Neuronal stem cell (in vitro differentiated cells): ENCODE data around the gene KLK6.
A peak's percentile ranks its signal among the peaks of the same experiment; 100 is the strongest.

ENCODE experiments used
- DNase-seq: peaks from one replicate; pipeline ENCODE4 v3.0.0-alpha.2; 2013; ENCODE audit warnings: low spot score
- H2AFZ ChIP-seq: one replicate; pipeline ENCODE4 v1.6.1; 2013; ENCODE audit warnings: mild to moderate bottlenecking, low read length, inconsistent platforms
- H2AK5ac ChIP-seq: 2 replicates; pipeline ENCODE4 v1.6.1; 2013; ENCODE audit warnings: low read depth, mild to moderate bottlenecking, inconsistent platforms, low read length, moderate library complexity, mixed read lengths
- H2BK120ac ChIP-seq: 2 replicates; pipeline ENCODE4 v1.6.1; 2013; ENCODE audit warnings: low read depth, mild to moderate bottlenecking, inconsistent platforms, low read length, moderate library complexity, mixed read lengths
- H2BK12ac ChIP-seq: one replicate; pipeline ENCODE4 v1.6.1; 2013; ENCODE audit warnings: low read length, inconsistent platforms
- H2BK15ac ChIP-seq: 2 replicates; pipeline ENCODE4 v1.6.1; 2013; ENCODE audit warnings: mild to moderate bottlenecking, low read length, inconsistent platforms, mixed read lengths
- H2BK5ac ChIP-seq: one replicate; pipeline ENCODE4 v1.6.1; 2013; ENCODE audit warnings: inconsistent platforms, mild to moderate bottlenecking, low read length, moderate library complexity
- H3K14ac ChIP-seq: one replicate; pipeline ENCODE4 v1.6.1; 2013; ENCODE audit warnings: low read length, inconsistent platforms
- H3K18ac ChIP-seq: 2 replicates; pipeline ENCODE4 v1.6.1; 2013; ENCODE audit warnings: low read length, inconsistent platforms
- H3K23ac ChIP-seq: 2 replicates; pipeline ENCODE4 v1.6.1; 2013; ENCODE audit warnings: low read depth, mild to moderate bottlenecking, mixed read lengths, low read length, inconsistent platforms; ENCODE audit not compliant: poor library complexity
- H3K27ac ChIP-seq: replicated peaks from 3 replicates; pipeline ENCODE4 v1.5.1; 2013; ENCODE audit warnings: low read length, inconsistent platforms
- H3K27me3 ChIP-seq, 3 experiments: 2 replicates each; pipeline ENCODE4 v1.6.1; 2013; ENCODE audit warnings: low read length in 3 of 3, mild to moderate bottlenecking in 2 of 3, inconsistent platforms in 1 of 3, low read depth in 1 of 3, mixed read lengths in 1 of 3, moderate library complexity in 1 of 3; ENCODE audit not compliant: control insufficient read depth in 3 of 3, insufficient read depth in 3 of 3
- H3K36me3 ChIP-seq, 2 donors: replicated peaks in 1 of 2; 2 replicates each; pipeline ENCODE4 v1.6.1; 2013; ENCODE audit warnings: low read length in 2 of 2; ENCODE audit not compliant: control insufficient read depth in 2 of 2, insufficient read depth in 2 of 2
- H3K4ac ChIP-seq: 2 replicates; pipeline ENCODE4 v1.6.1; 2013; ENCODE audit warnings: inconsistent platforms, mild to moderate bottlenecking, low read length, moderate library complexity
- H3K4me1 ChIP-seq, 2 donors: 1 replicate in 1 of 2; 2 replicates in 1 of 2; pipeline ENCODE4 v1.6.1; 2013; ENCODE audit warnings: low read length in 2 of 2, low read depth in 1 of 2; ENCODE audit not compliant: control insufficient read depth in 2 of 2, insufficient read depth in 1 of 2
- H3K4me2 ChIP-seq: one replicate; pipeline ENCODE4 v1.6.1; 2013; ENCODE audit warnings: mild to moderate bottlenecking, low read length, inconsistent platforms; ENCODE audit not compliant: insufficient read depth, poor library complexity, severe bottlenecking
- H3K4me3 ChIP-seq, 2 donors: 2 replicates each; pipeline ENCODE4 v1.5.1; 2013; ENCODE audit warnings: low read length in 2 of 2, mild to moderate bottlenecking in 2 of 2, inconsistent platforms in 1 of 2, moderate library complexity in 1 of 2
- H3K79me1 ChIP-seq: one replicate; pipeline ENCODE4 v1.6.1; 2013; ENCODE audit warnings: low read depth, mild to moderate bottlenecking, inconsistent platforms, low read length, moderate library complexity
- H3K9ac ChIP-seq: one replicate; pipeline ENCODE4 v1.6.1; 2013; ENCODE audit warnings: mild to moderate bottlenecking, low read depth, low read length, inconsistent platforms; ENCODE audit not compliant: poor library complexity
- H3K9me3 ChIP-seq, 2 donors: replicated peaks in 1 of 2; 2 replicates each; pipeline versions ENCODE3 to v1.6.1; 2013; ENCODE audit warnings: low read length in 2 of 2, mild to moderate bottlenecking in 2 of 2, inconsistent platforms in 1 of 2, low read depth in 1 of 2, mixed read lengths in 1 of 2, moderate library complexity in 1 of 2; ENCODE audit not compliant: control insufficient read depth in 2 of 2, insufficient read depth in 1 of 2
- H4K8ac ChIP-seq: one replicate; pipeline ENCODE4 v1.6.1; 2013; ENCODE audit warnings: low read depth, mild to moderate bottlenecking, inconsistent platforms, low read length, moderate library complexity
- H4K91ac ChIP-seq: one replicate; pipeline ENCODE4 v1.6.1; 2013; ENCODE audit warnings: low read length, low read depth, mild to moderate bottlenecking, inconsistent platforms; ENCODE audit not compliant: poor library complexity
- WGBS, 2 donors: extraction: QIAGEN DNeasy Blood & Tissue Kit; methylation state at CpG; one replicate each; pipeline ENCODE4 v1.1.7; 2013; ENCODE audit warnings: missing lambda C conversion rate in 2 of 2, mixed read lengths in 1 of 2; ENCODE audit not compliant: insufficient read length in 2 of 2, insufficient replicate concordance in 1 of 2; ENCODE audit errors: extremely low coverage in 2 of 2; 5-methylcytosine and 5-hydroxymethylcytosine counted together

KLK6 gene

GRCh38 chr19:50957587-50957986 is 11.8 kb downstream of the KLK6 start:
- H3K4me3 ChIP-seq = peak overlapping the region in 1 of 2 donors; percentile 14
- no peak overlapping the region for H4K91ac ChIP-seq
- H2BK120ac ChIP-seq = peak overlapping the region; percentile 72
- H3K4me1 ChIP-seq = no peaks in the 10 kb centered on the region
- DNase-seq = no peak
- H3K36me3 ChIP-seq = no peaks in the 10 kb centered on the region
- no peaks in the 10 kb centered on the region for H3K27me3 ChIP-seq
- H4K8ac ChIP-seq = no peak overlapping the region
- H2BK12ac ChIP-seq = no peak overlapping the region
- H2AFZ ChIP-seq = no peak overlapping the region
- H3K4me2 ChIP-seq = no peak overlapping the region
- no peak overlapping the region for H2AK5ac ChIP-seq
- no peak overlapping the region for H2BK5ac ChIP-seq
- no peak overlapping the region for H2BK15ac ChIP-seq
- H3K23ac ChIP-seq = no peak overlapping the region
- peak overlapping the region; percentile 2 for H3K14ac ChIP-seq
- no peak overlapping the region for H3K18ac ChIP-seq
- H3K9me3 ChIP-seq = peaks cover 0 to 3% of the 10 kb centered on the region in 2 donors
- H3K79me1 ChIP-seq = no peaks in the 10 kb centered on the region
- WGBS, 2 donors = no CpG with 5 or more reads among the region's 8 CpGs
- H3K27ac ChIP-seq = no peak overlapping the region
- H3K4ac ChIP-seq = no peak overlapping the region
- no peak overlapping the region for H3K9ac ChIP-seq

- Histone ChIP-seq H2AFZ (no peak within 1 kb of the TSS), H3K4me3 (peak within 1 kb of the TSS in 1 of 2 donors; percentile 41), H3K9ac (peak within 1 kb of the TSS; percentile 45), H3K18ac (peak within 1 kb of the TSS; percentile 57), H3K27ac (no peak within 1 kb of the TSS), H3K27me3 (peaks cover 0 to 3% (median 0%) of the 10 kb centered on the region in 3 experiments), H2BK120ac (no peak within 1 kb of the TSS), H2BK15ac (no peak within 1 kb of the TSS), H2BK5ac (no peak within 1 kb of the TSS), H3K4me1 (no peaks in the 10 kb centered on the region), H3K9me3 (no peaks in the 10 kb centered on the region), H3K4ac (no peak within 1 kb of the TSS), H3K14ac (no peak within 1 kb of the TSS), H3K23ac (no peak within 1 kb of the TSS), H3K36me3 (no peaks in the 10 kb centered on the region), H2AK5ac (peak within 1 kb of the TSS; percentile 37), H3K79me1 (no peaks in the 10 kb centered on the region), H3K4me2 (no peak within 1 kb of the TSS), H2BK12ac (no peak within 1 kb of the TSS), H4K91ac (no peak within 1 kb of the TSS), H4K8ac (no peak within 1 kb of the TSS)
- WGBS, 2 donors = no CpG with 5 or more reads among the region's 7 CpGs
- DNase-seq = no peak
Measured at GRCh38 chr19:50952910-50953309, 16.5 kb downstream of the KLK6 start, which contains the start of gene KLK5. TSS of gene KLK5 (minus strand) at chr19:50953038. CDS start at chr19:50952657, 381 bp downstream.

- no peak overlapping the region for H2AFZ ChIP-seq
- H2BK5ac ChIP-seq = no peak overlapping the region
- H3K9ac ChIP-seq = no peak overlapping the region
- peak overlapping the region; percentile 37 for H3K4ac ChIP-seq
- no peak overlapping the region for H4K91ac ChIP-seq
- H3K18ac ChIP-seq = no peak overlapping the region
- H3K36me3 ChIP-seq = no peaks in the 10 kb centered on the region
- no peaks in the 10 kb centered on the region for H3K9me3 ChIP-seq
- H2BK15ac ChIP-seq = no peak overlapping the region
- no peaks in the 10 kb centered on the region for H3K4me1 ChIP-seq
- H3K27me3 ChIP-seq = peaks cover 0 to 3% (median 0%) of the 10 kb centered on the region in 3 experiments
- H4K8ac ChIP-seq = no peak overlapping the region
- no peak overlapping the region for H2BK120ac ChIP-seq
- no CpG with 5 or more reads among the region's 19 CpGs for WGBS, 2 donors
- no peak overlapping the region for H3K23ac ChIP-seq
- H3K27ac ChIP-seq = no peak overlapping the region
- peak overlapping the region; percentile 58 for H2BK12ac ChIP-seq
- no peak for DNase-seq
- H2AK5ac ChIP-seq = no peak overlapping the region
- H3K79me1 ChIP-seq = no peaks in the 10 kb centered on the region
- H3K4me3 ChIP-seq = no peak overlapping the region
- H3K4me2 ChIP-seq = no peak overlapping the region
- no peak overlapping the region for H3K14ac ChIP-seq
Measured at GRCh38 chr19:50949861-50950260, 19.5 kb downstream of the KLK6 start.

GRCh38 chr19:50947123-50947522 is 22.3 kb downstream of the KLK6 start:
- H3K4me2 ChIP-seq = no peak overlapping the region
- no CpG with 5 or more reads among the region's 4 CpGs for WGBS, 2 donors

More at GRCh38 chr19:50947123-50947522, 22.3 kb downstream of the KLK6 start:
- DNase-seq = no peak
- Histone ChIP-seq H3K4ac (no peak overlapping the region), H3K36me3 (no peaks in the 10 kb centered on the region), H2AFZ (no peak overlapping the region), H3K27me3 (peaks cover 0 to under 1% (median 0%) of the 10 kb centered on the region in 3 experiments), H4K8ac (no peak overlapping the region), H3K27ac (no peak overlapping the region), H3K18ac (no peak overlapping the region), H4K91ac (no peak overlapping the region), H2BK12ac (no peak overlapping the region), H3K14ac (no peak overlapping the region), H2BK5ac (no peak overlapping the region), H3K9me3 (no peaks in the 10 kb centered on the region), H3K4me3 (no peak overlapping the region), H2BK120ac (no peak overlapping the region), H3K4me1 (no peaks in the 10 kb centered on the region), H2AK5ac (no peak overlapping the region), H3K23ac (no peak overlapping the region), H3K9ac (no peak overlapping the region), H2BK15ac (no peak overlapping the region), H3K79me1 (no peaks in the 10 kb centered on the region)
